ENCODE data around the gene LRRC10B.

The LRRC10B gene

DNA sequence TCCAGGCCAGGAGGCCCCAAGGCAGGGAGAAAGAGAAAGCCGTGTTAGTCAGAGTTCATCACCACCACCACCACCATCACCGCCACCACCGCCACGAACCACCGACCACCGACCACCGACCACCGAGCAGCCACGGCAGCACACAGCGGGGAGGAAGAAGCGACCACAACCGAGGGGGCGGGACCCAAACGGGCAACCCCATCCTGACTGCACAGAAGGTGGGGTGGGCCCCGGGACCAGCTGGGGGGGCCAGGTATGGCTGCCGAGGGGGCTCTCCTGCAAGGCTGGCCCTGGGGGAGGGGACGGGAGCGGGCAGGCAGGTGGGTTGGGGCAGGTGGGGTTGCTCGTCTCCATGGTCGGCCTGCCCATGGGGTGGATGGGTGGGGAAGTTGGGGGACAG, 38.1 kb downstream of the LRRC10B start:
- no peak for DNase-seq (ENCODE audit: low spot score)

DNA sequence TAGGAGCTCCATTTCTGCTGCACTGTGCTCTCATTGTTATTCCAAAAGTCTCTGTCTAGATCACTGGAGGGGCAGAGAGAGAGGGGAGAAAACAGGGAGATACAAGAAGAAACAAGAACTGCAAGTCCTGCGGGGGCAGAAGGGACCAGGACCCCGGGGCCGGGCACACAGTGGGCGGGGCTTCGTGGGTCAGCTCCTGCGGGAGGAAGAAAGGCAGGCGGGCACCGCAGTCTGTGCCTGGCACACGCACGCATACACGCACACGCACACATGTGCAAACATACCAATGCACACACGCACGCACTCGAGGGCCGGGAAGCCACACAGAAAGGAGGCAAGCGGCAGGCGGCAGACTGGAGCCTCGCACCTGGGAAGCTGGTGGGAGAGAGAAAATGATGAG, 38.7 kb downstream of the LRRC10B start:
- no peak for DNase-seq (ENCODE audit: low spot score)

DNA sequence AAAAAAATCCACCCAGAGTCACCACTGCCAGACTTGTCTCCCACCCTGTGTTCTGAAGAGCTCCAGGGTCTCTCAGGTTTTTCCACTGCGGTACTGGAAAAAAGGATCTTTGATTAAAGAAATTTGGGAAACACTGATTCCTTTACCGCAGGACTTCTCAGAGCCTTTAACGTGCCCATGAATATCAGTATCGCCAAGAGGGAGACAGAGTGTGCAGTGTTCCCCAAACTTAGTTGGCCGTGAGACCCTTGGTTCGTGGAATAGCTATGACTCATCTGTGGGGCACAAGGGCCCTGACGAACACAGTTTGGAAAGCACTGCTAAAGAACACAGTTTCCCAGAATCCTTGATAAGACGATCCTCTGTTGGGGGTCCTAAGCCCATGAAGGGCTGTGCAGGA, 40.6 kb downstream of the LRRC10B start:
- no peak for DNase-seq (ENCODE audit: low spot score)

DNA sequence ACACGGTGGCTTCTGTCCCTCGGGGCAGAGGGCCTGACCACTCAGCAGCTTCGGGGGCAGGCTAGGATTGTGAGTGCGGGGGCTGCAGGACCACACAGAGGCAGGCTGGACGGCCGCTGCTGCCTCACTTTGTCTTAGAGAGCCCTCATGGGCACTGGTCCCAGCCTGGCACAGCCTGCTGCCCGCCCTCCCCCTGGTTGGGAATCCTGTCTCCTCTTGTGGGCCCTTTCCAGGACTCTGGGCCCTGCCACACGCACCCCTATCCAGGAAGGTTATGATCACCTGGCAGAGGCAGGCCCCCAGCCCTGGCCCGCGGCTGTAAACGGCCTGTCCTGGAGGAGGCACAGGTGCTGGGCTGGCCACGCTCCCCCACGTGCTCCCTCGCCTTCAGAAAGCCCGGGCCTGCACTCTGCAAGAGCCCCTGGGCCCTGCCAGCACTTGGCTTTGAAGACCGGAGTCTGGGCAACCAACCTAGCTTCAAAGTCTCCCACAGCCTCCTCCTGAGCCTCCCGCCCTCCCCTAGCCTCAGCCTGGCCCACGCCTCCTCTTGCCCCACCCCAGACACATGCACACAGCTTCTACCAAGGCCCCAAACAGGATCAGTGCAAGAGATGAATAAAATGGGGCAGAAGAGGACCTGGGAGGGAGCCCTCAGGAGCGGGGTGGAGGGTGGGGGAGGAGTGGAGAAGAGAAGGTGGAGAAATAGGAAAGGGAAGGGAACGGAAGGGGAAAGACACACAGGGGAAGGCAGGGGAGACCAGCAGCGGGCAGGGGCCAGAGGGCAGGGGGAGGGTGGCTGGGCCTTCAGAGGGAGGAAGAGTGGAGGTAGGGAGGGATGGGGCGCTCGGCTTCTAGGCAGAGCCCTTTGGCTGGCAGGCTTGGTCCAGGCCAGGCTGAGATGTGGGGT, 41.4 kb downstream of the LRRC10B start:
- DNase-seq (ENCODE audit: low spot score) = no peak

DNA sequence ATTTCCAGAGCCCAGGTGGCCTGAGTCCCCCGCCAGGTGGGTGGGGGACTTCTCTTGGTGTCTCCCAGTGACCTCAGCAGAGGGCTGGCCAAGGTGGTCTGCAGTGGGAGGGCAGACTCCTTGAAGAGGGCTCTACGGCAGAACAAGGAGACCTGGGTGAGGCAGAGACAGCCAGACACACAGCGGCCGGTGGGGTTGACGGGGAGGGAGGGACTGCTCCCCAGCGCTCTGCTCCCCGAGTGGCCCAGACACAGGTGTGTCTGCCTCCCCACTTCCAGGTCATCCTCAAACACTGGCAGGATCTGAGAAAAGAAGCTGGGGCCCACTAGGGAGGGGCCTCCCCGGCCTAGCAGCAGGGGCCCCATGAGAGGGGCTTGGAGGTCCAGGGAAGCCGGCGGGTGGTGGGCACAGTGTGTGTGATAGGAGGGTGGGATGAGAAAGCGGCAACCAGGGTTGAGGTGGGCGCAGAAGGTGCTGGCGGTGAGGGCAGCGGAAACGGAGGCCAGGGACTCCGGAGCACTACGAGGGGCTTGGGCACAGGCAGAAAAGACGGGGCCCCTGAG, 42.2 kb downstream of the LRRC10B start:
- no peak for DNase-seq (ENCODE audit: low spot score)

DNA sequence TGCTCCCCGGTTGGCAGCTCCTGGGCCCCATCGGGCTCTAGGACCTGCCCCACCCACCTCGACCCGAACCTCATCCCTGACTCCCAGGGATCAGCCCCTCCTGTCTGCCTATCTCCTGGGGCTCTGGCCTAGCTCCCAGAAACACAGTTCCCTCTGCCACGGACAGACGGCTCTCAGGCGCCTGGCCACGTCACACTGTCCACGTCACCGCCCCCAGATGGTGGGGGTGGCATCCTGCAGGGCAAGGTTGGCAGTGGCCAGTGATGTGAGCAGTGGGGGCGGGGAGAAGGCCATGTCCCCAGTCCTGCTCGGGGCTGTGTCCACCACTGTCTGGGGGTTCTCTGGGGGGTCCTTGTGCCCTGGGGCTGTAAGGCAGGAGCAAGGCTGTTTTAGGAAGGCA, 43.1 kb downstream of the LRRC10B start:
- no peak for DNase-seq (ENCODE audit: low spot score)

DNA sequence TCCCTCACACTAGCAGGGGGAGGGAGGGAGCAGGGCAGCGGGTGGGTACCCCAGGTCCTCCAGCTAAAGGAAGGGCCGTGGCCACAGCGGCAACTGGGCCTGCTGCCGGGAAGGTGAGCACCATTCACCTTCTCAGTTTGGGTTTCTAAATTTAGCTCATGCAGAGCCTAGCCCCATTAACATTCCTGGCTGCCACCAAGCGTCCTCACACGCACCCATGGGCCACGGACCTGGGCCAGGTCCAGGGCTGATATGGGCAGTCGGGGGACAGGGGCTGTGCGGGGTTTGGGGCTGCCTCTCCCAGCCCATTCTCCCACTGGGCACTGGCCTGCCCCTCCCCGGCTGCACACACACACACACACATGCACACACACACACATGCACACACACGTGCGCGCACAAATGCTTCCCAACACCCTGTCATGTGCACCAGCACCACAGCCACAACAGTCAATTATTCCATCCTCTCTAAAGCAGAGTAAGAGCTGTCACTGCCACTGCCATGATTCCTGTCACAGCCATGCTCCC, 43.6 kb downstream of the LRRC10B start:
- DNase-seq (ENCODE audit: low spot score) = no peak

DNA sequence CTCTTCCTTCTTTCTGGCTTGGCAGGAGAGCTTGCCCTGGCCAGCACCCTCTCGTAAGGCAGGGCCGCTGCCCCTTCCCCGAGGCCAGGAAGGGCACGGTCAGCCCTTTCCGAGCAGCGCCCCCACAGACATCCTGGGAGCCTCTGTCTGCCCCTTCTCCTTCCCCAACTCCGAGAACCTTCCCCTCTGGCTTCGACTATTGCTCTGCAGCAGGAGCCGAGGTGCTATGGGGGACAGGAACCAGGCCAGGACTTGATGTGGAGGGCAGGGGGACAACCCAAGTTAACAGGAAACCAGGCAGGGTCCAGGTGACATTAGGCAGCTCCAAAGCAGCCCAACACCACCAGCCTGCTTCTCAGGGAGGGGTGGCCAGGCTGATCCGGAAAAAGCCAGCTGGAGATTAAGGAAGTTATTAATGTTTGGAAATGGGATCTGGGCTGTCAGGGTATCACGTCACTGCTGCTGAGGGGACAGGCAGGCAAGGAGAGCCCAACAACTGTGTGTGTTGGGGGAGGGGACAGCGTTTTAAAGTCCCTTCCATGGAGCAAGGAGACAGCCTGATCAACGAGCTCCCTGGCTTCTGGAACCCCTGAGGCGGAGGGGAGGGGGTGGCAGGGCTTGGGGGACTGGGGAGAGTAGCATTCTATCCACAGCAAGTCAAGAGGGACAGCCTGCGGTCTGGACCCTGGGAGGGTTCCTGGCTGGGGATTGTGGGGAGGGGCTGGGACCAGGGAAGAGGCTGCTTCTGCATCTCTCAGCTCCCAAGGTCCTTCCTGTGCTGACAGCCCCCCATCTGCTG, 45.0 kb downstream of the LRRC10B start:
- no peak for DNase-seq (ENCODE audit: low spot score)

DNA sequence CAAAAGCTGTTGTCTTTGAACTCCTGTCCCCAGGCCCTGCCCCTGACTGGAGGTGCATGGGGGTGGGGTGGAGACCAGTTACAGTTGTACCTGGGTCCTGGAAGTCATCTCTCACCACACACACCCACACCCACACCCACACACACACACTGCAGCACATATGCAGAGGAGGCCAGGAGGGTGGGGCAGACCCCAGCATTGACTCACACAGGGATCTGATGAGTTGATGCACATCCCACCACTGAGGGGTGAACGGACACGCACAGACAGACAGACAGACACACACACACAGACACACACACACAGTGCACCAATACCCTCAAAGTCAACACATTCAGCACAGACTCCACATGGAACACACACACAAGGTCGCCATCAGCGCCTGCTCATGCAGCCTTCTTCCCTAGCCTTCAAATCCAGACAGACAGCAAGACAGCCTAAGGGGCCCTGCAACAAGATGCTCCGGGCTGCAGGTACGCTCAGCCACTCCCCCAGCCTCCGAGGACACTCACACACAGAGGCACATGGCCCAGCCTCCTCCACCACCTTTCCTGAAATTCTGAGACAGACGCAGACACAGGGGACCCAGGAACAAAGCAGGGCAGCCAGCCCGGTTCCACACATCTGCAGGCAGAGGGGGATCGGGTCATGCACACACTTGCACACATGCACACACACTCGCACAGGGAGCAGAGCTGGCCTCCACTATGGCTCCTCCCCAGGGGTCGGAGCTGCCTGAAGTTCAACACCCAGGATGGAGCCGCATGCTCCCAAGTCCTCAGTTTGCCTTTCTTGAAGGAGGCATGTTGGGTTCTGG, 45.8 kb downstream of the LRRC10B start:
- no peak for DNase-seq (ENCODE audit: low spot score)

DNA sequence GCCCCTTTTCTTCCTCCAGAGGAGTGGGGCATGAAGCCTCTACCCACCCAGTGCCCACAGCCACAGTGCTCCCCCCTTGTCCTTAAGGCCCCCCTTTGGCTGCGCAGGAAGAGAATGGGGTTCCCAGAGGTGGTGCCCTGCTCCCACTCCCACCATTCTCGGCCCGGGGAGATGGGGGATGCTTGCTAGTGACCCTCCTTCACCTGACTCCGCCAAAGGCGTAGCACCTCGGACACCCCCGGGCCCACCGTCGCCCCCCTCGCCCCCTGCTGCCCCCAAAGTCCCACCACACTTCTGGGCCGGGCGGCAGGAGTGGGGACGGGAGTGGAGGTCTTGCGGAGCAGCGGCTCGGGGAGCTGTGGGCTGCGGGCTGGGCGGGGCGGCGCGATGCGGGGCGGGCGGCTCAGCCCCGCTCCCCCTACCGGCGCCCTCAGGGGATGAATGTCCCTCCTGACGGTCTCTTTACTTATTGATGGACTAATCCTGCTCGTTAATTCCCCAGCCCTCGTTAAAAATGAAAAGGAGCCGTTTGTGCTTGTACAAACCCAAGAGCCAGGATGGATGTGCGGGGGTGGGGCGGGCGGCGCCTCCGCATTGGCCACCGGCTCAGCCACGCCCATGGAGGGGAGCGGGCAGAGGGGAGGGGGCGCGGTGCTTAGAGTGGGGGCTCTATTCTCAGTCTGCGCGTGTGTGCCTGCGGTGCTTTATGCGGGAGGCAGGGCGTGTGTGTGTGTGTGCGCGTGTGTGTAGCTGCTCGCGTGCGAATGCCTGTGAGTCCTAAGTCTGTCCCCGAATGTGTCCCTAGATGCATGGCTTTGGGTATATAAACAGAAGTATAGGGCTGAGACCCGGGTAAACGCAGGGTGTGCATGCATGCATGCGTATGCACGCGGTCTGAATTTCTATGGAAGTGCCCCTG, 46.8 kb downstream of the LRRC10B start:
- DNase-seq (ENCODE audit: low spot score) = no peak

DNA sequence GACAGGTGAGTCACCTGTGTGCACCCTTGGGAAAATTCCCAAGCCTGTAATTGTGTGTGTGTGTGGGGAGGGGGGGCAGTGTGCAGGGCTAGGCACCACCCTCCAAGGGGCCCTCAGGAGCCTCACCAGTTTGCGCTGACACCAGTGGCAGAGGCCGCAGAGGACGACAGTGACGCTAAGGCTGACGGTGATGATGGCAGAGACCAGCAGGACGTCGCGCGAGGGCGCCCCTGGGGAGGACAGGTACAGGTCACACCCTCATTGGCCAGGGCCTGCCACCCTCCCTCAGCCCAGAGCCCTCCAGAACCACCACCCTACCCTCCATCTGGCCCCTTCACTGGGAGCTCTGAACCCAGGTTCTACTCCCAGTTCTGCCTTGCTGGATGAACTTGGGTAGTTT, 47.4 kb downstream of the LRRC10B start:
- no peak for DNase-seq (ENCODE audit: low spot score)

DNA sequence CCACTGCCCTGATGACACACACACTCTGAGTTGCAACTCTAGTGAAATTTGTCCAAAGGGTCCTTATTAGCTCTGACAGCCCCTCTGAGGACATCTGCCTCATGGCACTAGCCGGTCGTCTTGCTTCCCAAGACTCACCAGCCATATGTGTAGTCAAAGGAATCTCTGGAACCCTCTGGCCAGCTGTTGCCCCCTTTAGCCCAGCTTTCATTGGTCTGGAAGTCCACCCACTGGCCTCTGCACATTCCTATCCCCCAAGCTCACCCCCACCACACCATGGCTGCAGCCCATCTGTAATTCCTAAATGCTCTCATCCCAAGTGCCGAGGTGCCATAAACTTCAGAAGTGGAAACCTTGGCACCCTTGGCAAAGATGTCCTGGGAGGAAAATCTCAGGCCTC, 48.1 kb downstream of the LRRC10B start:
- DNase-seq (ENCODE audit: low spot score) = no peak

Data from hematopoietic multipotent progenitor cell treated with erythropoietin and hydrocortisone succinate and interleukin-3 and kit ligand, for 17 days (in vitro differentiated cells).